Nephron (organoid): ENCODE measurements around the gene KCTD14.

ENCODE experiments used
- H3K27ac Mint-ChIP-seq, 3 experiments: 2 replicates each; pipeline ENCODE4 v1.8.0; 2020; ENCODE audit warnings: mixed read lengths in 3 of 3, mild to moderate bottlenecking in 2 of 3, moderate library complexity in 1 of 3
- H3K27me3 Mint-ChIP-seq: 2 replicates; pipeline ENCODE4 v1.8.0; 2021; ENCODE audit warnings: low read depth, mild to moderate bottlenecking, moderate library complexity, mixed read lengths
- H3K36me3 Mint-ChIP-seq: 2 replicates; pipeline ENCODE4 v1.8.0; 2020; ENCODE audit warnings: low read depth, mixed read lengths
- H3K4me1 Mint-ChIP-seq: 2 replicates; pipeline ENCODE4 v1.8.0; 2020; ENCODE audit warnings: mixed read lengths
- H3K4me3 Mint-ChIP-seq, 3 experiments: 2 replicates each; pipeline ENCODE4 v1.8.0; 2020; ENCODE audit warnings: mild to moderate bottlenecking in 3 of 3, mixed read lengths in 3 of 3, moderate library complexity in 2 of 3
- H3K9me3 Mint-ChIP-seq: 2 replicates; pipeline ENCODE4 v1.8.0; 2020; ENCODE audit warnings: mixed read lengths
- CTCF ChIP-seq, 3 experiments: fragments of 200-600 bp; sonication (generic); IDR thresholded peaks; one replicate each; pipeline ENCODE4 v1.5.0; 2021; ENCODE audit warnings: antibody characterized with exemption in 3 of 3; ENCODE audit not compliant: unreplicated experiment in 3 of 3

Gene KCTD14

DNA sequence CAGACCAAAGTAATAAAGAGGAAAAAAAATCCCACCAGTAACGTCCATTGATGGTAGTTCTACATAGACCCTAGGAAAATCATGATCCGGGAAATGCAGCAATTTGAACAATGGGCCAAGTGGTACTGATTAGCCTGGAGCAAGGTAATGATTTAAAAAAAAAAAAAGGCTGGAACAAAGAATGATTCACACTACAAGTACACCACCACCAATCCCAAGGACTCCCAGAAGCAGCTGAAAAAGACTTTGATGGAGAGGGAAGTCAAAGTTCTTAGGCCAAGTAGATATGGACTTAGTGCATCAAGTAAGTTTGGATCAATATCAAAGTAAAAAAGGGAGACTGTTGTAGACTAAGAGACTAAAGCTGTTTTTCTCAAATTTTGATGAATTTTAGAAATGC is 11.8 kb downstream of the KCTD14 start:
- H3K27me3 Mint-ChIP-seq, result no peaks in the 10 kb centered on the region
- H3K36me3 Mint-ChIP-seq, result peaks cover 10% of the 10 kb centered on the region
- TF ChIP-seq CTCF (IDR thresholded peaks at IDR 0.05; ENCODE audit: unreplicated experiment in 3 of 3), result no peak
- H3K4me3 Mint-ChIP-seq, result no peak overlapping the region
- no peak overlapping the region for H3K27ac Mint-ChIP-seq
- no peaks in the 10 kb centered on the region for H3K4me1 Mint-ChIP-seq
- H3K9me3 Mint-ChIP-seq, result no peaks in the 10 kb centered on the region

DNA sequence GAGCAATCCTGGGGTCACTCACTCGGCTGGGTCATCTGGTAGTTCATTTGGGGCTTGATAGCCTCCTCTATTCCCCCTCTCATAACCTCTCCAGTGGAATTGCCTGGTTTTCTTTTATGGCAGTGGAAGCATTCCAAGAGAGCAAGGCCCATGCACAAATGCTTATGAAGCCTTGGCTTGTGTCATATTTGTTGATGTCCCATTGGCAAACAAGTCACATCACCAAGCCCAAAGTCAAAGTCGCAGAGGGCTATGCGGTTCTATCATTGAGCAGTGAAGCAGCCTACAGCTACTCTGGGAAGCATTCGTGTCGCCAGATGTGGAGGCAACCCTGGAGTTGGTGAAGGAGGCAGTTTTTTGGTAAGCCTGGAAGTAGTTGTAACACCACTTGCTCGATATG is 12.3 kb downstream of the KCTD14 start:
- H3K9me3 Mint-ChIP-seq, result no peaks in the 10 kb centered on the region
- TF ChIP-seq CTCF (IDR thresholded peaks at IDR 0.05; ENCODE audit: unreplicated experiment in 3 of 3), result no peak
- no peaks in the 10 kb centered on the region for H3K4me1 Mint-ChIP-seq
- no peak overlapping the region for H3K4me3 Mint-ChIP-seq
- peaks cover 5% of the 10 kb centered on the region for H3K36me3 Mint-ChIP-seq
- no peak overlapping the region for H3K27ac Mint-ChIP-seq
- no peaks in the 10 kb centered on the region for H3K27me3 Mint-ChIP-seq

DNA sequence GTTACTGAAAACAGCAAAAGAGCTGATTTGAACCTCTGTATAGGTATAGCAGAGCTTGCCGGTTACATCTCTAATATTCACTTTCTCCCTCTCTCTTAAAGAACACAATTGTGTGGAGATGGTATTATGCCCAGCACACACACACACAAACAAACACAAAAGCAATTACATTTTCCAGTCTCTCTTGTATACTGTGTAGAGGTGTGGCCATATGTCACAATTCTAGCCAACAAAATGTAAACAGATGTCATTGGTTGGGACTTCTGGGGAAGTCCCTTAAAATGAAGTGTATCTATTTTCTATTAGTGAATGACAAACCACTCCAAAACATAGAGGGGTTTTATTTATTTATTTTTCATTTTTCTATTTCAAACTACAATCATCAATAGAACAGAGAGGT is 12.8 kb downstream of the KCTD14 start:
- Mint-ChIP-seq H3K27me3 (no peaks in the 10 kb centered on the region), H3K4me1 (no peaks in the 10 kb centered on the region), H3K27ac (peak overlapping the region in 1 of 3 experiments; percentile 18), H3K4me3 (no peak overlapping the region), H3K36me3 (peaks cover under 1% of the 10 kb centered on the region), H3K9me3 (no peaks in the 10 kb centered on the region)
- no peak for TF ChIP-seq CTCF (IDR thresholded peaks at IDR 0.05; ENCODE audit: unreplicated experiment in 3 of 3)

DNA sequence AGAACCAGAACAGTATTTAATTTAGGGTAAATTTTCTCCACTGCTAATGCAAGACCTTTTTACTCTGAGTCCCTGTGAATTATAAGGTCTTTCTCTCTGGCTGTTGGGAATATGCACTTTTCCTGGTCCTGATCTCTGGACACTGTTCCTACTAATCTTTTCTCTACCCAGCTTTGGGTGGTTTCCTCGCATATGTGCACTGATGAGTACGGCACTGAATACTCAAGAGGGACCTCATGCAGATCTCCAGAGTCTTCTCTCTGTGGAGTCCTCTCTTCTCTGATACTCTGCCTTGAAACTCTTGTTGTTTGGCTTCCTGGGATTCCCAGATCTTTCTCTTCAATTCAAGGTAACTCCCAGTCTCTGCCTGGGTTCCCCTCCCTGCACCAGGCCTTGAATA is 14.0 kb downstream of the KCTD14 start:
- Mint-ChIP-seq H3K4me1 (no peaks in the 10 kb centered on the region), H3K9me3 (no peaks in the 10 kb centered on the region), H3K4me3 (no peak overlapping the region), H3K36me3 (no peaks in the 10 kb centered on the region), H3K27me3 (no peaks in the 10 kb centered on the region), H3K27ac (peak overlapping the region in 1 of 3 experiments; percentile 34)
- no peak for TF ChIP-seq CTCF (IDR thresholded peaks at IDR 0.05; ENCODE audit: unreplicated experiment in 3 of 3)

DNA sequence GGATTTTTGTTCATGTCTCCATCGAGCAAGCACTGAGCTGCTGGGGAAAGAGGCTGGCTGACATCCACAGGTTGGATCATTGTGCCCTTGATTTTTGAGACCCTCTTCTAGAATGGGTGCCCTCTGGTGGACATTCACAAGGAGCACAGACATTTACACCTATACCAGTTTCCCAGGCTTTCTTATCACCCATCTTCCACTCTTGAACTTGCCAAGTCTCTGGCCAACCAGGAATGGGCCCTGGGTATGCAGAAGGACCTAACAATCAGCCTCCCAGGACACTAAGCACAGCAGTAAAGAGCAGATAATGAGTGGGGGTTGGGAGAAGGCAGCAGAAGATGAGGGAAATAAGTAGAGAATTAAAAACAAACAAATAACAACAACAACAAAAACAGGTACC is 22.9 kb downstream of the KCTD14 start:
- Mint-ChIP-seq H3K27ac (peak overlapping the region in 2 of 3 experiments; percentile 11 to 16), H3K4me1 (peaks cover 1% of the 10 kb centered on the region), H3K36me3 (no peaks in the 10 kb centered on the region), H3K4me3 (no peak overlapping the region), H3K27me3 (no peaks in the 10 kb centered on the region), H3K9me3 (no peaks in the 10 kb centered on the region)
- TF ChIP-seq CTCF (IDR thresholded peaks at IDR 0.05; ENCODE audit: unreplicated experiment in 3 of 3), result peak; percentile 53 to 61 (median 57)

- Mint-ChIP-seq H3K36me3 (no peaks in the 10 kb centered on the region), H3K27ac (peak overlapping the region in 1 of 3 experiments; percentile 16), H3K4me3 (no peak overlapping the region), H3K27me3 (no peaks in the 10 kb centered on the region), H3K9me3 (no peaks in the 10 kb centered on the region), H3K4me1 (peaks cover 4% of the 10 kb centered on the region)
- TF ChIP-seq CTCF (IDR thresholded peaks at IDR 0.05; ENCODE audit: unreplicated experiment in 3 of 3), result no peak
Observed at GRCh38 chr11:77999446-78000030, 23.5 kb downstream of the KCTD14 start.
